Smooth muscle cell (in vitro differentiated cells): Measurements from ENCODE around the gene SMIM45.
"Not testable (repeated sequence)": the region's sequence is repeated elsewhere in the genome, so short reads cannot be mapped to it uniquely, and the experiment has no call there.

ENCODE experiments used
- DNase-seq: peaks from one replicate; lab custom pipeline; 2025; ENCODE audit not compliant: unreplicated experiment; lab: John Stamatoyannopoulos, UW
- H2AFZ ChIP-seq: fragments of 200-600 bp; sonication (generic); 2 replicates; pipeline ENCODE4 v1.6.0; 2016; ENCODE audit warnings: antibody characterized with exemption, low read depth, mild to moderate bottlenecking
- H3F3A ChIP-seq: fragments of 200-600 bp; sonication (generic); 2 replicates; pipeline ENCODE4 v1.6.0; 2017; ENCODE audit warnings: antibody characterized with exemption, low read depth
- H3K27ac ChIP-seq: fragments of 200-600 bp; sonication (generic); 2 replicates; pipeline ENCODE4 v1.5.1; 2016; ENCODE audit warnings: low read depth, mild to moderate bottlenecking
- H3K27me3 ChIP-seq: fragments of 200-600 bp; sonication (generic); 2 replicates; pipeline ENCODE4 v1.6.1; 2016; ENCODE audit warnings: low read depth, mild to moderate bottlenecking
- H3K36me3 ChIP-seq: fragments of 200-600 bp; sonication (generic); 2 replicates; pipeline ENCODE4 v1.5.1; 2016; ENCODE audit warnings: low read depth
- H3K4me1 ChIP-seq: fragments of 200-600 bp; sonication (generic); 2 replicates; pipeline ENCODE4 v1.5.1; 2016; ENCODE audit warnings: low read depth
- H3K4me2 ChIP-seq: fragments of 200-600 bp; sonication (generic); 2 replicates; pipeline ENCODE4 v1.6.0; 2016; ENCODE audit warnings: mild to moderate bottlenecking
- H3K4me3 ChIP-seq: fragments of 200-600 bp; sonication (generic); 2 replicates; pipeline ENCODE4 v1.5.1; 2016; ENCODE audit warnings: mild to moderate bottlenecking
- H3K79me2 ChIP-seq: fragments of 200-600 bp; sonication (generic); 2 replicates; pipeline ENCODE4 v1.6.0; 2016; ENCODE audit warnings: low read depth, mild to moderate bottlenecking
- H3K9ac ChIP-seq: fragments of 200-600 bp; sonication (generic); 2 replicates; pipeline ENCODE4 v1.6.0; 2016; ENCODE audit warnings: low read depth
- H3K9me3 ChIP-seq: fragments of 200-600 bp; sonication (generic); replicated peaks from 2 replicates; pipeline ENCODE4 v1.5.1; 2016; ENCODE audit warnings: low read depth
- H4K20me1 ChIP-seq: fragments of 200-600 bp; sonication (generic); 2 replicates; pipeline ENCODE4 v1.6.0; 2016; ENCODE audit warnings: low read depth
- WGBS: methylation state at CpG from one replicate; pipeline ENCODE4 v1.1.7; 2016; ENCODE audit warnings: low lambda C conversion rate; 5-methylcytosine and 5-hydroxymethylcytosine counted together
- TF ChIP-seq, protein P1 (sequence below): fragments of 200-600 bp; sonication (generic); IDR thresholded peaks from 2 replicates; pipeline ENCODE4 v1.5.1; 2017; ENCODE audit warnings: borderline replicate concordance, mild to moderate bottlenecking, antibody characterized with exemption; ENCODE audit not compliant: insufficient read depth, poor library complexity, severe bottlenecking

Gene SMIM45

DNA sequence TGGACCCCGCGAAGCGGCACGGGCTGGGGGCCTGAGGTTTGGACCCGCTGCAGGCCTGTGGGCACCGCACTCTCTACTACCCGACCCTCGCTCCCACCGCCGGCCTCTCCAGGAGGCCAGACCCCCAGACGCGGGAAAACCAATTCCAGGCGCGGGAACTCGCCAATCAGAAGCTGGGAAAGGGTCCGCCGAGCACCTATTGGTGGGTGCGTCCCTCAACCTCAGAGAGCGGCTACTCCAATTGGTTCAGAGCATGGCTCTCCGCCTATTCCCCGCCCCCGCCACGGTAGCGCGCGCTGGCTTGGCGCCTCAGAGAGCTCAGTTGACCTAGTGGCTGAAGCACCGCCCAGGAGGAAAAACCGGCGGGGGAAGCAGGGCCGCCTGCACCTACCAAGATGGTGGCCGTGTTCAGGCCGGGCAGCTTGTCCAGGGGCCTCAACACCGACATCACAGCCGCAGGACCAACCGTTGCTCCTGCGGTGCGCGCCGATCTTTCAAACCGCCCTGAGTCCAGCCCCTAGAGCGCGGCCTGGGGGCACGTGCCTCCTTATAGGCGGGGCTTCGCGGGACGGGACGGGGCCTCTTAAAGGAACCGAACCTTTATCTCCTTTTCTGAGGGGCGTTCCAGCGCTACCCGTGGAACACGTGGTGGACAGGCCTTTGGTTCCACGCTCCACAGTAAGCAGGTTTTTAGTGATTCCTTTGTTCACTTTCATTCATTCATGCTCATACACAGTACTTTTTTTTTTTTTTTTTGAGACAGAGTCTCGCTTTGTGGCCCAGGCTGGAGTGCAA, 5.1 kb upstream of the SMIM45 start, which contains the start of gene CENPM:
Gene CENPM (minus strand): TSS at position 524 of the 795 bp plus-strand sequence. CDS start 76 bp downstream, at position 448.
- WGBS, result 2% methylated on average over 56 of the region's 56 CpGs
- TF ChIP-seq, protein P1, sequence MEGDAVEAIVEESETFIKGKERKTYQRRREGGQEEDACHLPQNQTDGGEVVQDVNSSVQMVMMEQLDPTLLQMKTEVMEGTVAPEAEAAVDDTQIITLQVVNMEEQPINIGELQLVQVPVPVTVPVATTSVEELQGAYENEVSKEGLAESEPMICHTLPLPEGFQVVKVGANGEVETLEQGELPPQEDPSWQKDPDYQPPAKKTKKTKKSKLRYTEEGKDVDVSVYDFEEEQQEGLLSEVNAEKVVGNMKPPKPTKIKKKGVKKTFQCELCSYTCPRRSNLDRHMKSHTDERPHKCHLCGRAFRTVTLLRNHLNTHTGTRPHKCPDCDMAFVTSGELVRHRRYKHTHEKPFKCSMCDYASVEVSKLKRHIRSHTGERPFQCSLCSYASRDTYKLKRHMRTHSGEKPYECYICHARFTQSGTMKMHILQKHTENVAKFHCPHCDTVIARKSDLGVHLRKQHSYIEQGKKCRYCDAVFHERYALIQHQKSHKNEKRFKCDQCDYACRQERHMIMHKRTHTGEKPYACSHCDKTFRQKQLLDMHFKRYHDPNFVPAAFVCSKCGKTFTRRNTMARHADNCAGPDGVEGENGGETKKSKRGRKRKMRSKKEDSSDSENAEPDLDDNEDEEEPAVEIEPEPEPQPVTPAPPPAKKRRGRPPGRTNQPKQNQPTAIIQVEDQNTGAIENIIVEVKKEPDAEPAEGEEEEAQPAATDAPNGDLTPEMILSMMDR, result peak; percentile 22
- Histone ChIP-seq H3K4me3 (peak within 1 kb of the TSS; percentile 67), H2AFZ (peak within 1 kb of the TSS; percentile 92), H3K9me3 (no peaks in the 10 kb centered on the region), H3K79me2 (no peaks in the 10 kb centered on the region), H3K36me3 (no peaks in the 10 kb centered on the region), H3K9ac (no peak within 1 kb of the TSS), H3K4me1 (peaks cover 11% of the 10 kb centered on the region), H3K27ac (no peak within 1 kb of the TSS), H3K27me3 (no peaks in the 10 kb centered on the region), H3K4me2 (peak within 1 kb of the TSS; percentile 89), H3F3A (no peaks in the 10 kb centered on the region), H4K20me1 (no peaks in the 10 kb centered on the region)
- peak; percentile 86 for DNase-seq

DNA sequence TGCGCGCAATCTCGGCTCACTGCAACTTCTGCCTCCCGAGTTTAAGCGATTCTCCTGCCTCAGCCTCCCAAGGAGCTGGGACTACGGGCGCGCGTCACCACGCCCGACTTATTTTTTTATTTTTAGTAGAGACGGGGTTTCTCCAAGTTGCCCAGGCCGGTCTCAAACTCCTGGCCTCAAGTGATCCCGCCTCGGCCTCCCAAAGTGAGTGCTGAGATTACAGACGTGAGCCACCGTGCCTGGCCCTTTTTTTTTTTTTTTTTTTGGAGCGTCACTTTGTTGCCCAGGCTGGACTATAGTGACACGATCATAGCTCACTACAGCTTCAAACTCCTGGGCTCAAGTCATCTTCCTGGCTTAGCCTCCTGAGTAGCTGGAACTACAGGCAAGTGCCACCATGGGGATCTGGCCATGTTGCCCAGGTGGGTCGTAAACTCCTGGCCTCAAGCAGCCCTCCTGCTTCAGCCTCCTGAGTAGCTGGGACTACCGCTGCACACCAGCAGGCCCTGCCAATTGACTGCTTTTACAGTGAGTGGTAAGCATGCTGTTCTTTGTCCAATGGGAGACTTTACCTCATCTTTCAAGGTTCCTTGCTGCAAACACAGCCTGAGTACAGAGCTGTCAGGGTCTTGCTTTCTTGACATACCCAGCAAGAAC, 4.4 kb upstream of the SMIM45 start:
- 88% methylated on average over 21 of the region's 21 CpGs for WGBS
- no peaks in the 10 kb centered on the region for H3K27me3 ChIP-seq
- TF ChIP-seq, protein P1, result no peak
- peak overlapping the region; percentile 89 for H3K4me2 ChIP-seq
- no peak overlapping the region for H3K27ac ChIP-seq
- no peaks in the 10 kb centered on the region for H3K9me3 ChIP-seq
- H3K4me1 ChIP-seq, result peaks cover 11% of the 10 kb centered on the region
- peak overlapping the region; percentile 92 for H2AFZ ChIP-seq
- H3K4me3 ChIP-seq, result peak overlapping the region; percentile 67
- no peaks in the 10 kb centered on the region for H3F3A ChIP-seq
- H4K20me1 ChIP-seq, result no peaks in the 10 kb centered on the region
- no peak overlapping the region for H3K9ac ChIP-seq
- no peaks in the 10 kb centered on the region for H3K36me3 ChIP-seq
- no peak for DNase-seq
- H3K79me2 ChIP-seq, result no peaks in the 10 kb centered on the region

DNA sequence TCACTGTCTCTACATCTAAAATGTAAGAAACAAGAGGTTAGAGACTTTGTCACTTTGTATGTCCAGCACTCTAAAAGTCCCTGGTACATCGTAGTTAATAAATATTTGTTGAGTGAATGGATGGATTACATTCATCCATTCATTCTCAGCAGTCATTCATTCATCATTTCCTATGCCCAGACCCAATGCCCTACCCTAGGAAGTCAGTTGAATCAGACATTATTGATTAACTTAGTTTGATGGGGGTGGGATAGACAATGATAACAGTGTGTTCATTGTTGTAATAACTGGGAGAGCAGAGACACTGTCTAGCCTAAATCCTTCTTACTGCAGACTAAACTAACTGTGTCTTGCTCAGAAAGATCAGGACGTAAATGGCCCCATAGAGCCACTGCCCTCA, 3.8 kb upstream of the SMIM45 start:
- H4K20me1 ChIP-seq, result no peaks in the 10 kb centered on the region
- H3K79me2 ChIP-seq, result no peaks in the 10 kb centered on the region
- H3K4me1 ChIP-seq, result peaks cover 11% of the 10 kb centered on the region
- H3K9ac ChIP-seq, result no peak overlapping the region
- TF ChIP-seq, protein P1, result no peak
- H2AFZ ChIP-seq, result no peak overlapping the region
- H3K27ac ChIP-seq, result no peak overlapping the region
- no peaks in the 10 kb centered on the region for H3F3A ChIP-seq
- H3K9me3 ChIP-seq, result no peaks in the 10 kb centered on the region
- no peak for DNase-seq
- whole genome bisulfite sequencing, result 86% methylated on average over 2 of the region's 2 CpGs
- no peaks in the 10 kb centered on the region for H3K27me3 ChIP-seq
- H3K36me3 ChIP-seq, result no peaks in the 10 kb centered on the region
- no peak overlapping the region for H3K4me2 ChIP-seq
- H3K4me3 ChIP-seq, result no peak overlapping the region

DNA sequence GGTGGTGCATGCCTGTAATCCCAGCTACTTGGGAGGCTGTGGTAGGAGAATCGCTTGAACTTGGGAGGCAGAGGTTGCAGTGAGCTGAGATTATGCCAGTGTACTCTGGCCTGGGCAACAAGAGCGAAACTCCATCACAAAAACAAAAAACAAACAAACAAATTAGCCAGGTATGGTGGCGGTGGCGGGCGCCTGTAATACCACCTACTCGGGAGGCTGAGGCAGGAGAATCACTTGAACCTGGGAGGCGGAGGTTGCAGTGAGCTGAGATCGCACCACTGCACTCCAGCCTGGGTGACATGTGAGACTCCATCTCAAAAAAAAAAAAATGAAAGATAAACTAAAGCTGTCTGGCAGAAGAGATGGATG, 3.0 kb upstream of the SMIM45 start:
- peaks cover 11% of the 10 kb centered on the region for H3K4me1 ChIP-seq
- H3K27ac ChIP-seq, H3F3A ChIP-seq, H3K36me3 ChIP-seq, H4K20me1 ChIP-seq, H3K4me3 ChIP-seq, H3K27me3 ChIP-seq, DNase-seq, H2AFZ ChIP-seq, H3K79me2 ChIP-seq, H3K9me3 ChIP-seq, H3K4me2 ChIP-seq, H3K9ac ChIP-seq: not testable (repeated sequence)
- WGBS, result 93% methylated on average over 8 of the region's 8 CpGs
